HCT116 (cell line): Measurements from ENCODE around the gene TAF4B.

Experiments used
- CBX3 ChIP-seq: IDR thresholded peaks from 2 replicates; pipeline ENCODE4 v1.6.1; 2012; ENCODE audit warnings: low read depth
- CEBPB ChIP-seq: IDR thresholded peaks from 2 replicates; pipeline ENCODE4 v1.6.1; 2012; ENCODE audit warnings: low read depth
- CTCF ChIP-seq, 3 experiments: fragments of 200-600 bp in 1 of 3; sonication (generic) in 1 of 3; IDR thresholded peaks in 2 of 3; conservative IDR thresholded peaks in 1 of 3; 2 replicates each; pipeline ENCODE4 v1.5.1; 2012 to 2017; ENCODE audit warnings: low read depth in 2 of 3, low read length in 2 of 3, antibody characterized with exemption in 1 of 3, borderline replicate concordance in 1 of 3, control low read depth in 1 of 3, mild to moderate bottlenecking in 1 of 3, mixed read lengths in 1 of 3, mixed run types in 1 of 3, moderate library complexity in 1 of 3; ENCODE audit not compliant: insufficient read depth in 1 of 3
- EGR1 ChIP-seq: IDR thresholded peaks from 2 replicates; pipeline ENCODE4 v1.6.1; 2012; ENCODE audit warnings: low read depth
- EZH2 ChIP-seq: fragments of 200-600 bp; sonication (generic); IDR thresholded peaks from 2 replicates; pipeline ENCODE4 v1.6.1; 2017; ENCODE audit warnings: antibody characterized with exemption, mixed run types
- EZH2phosphoT487 ChIP-seq: fragments of 200-600 bp; IDR thresholded peaks from 2 replicates; pipeline ENCODE4 v1.6.1; 2018; ENCODE audit warnings: antibody characterized with exemption, borderline replicate concordance
- MAX ChIP-seq: IDR thresholded peaks from 2 replicates; pipeline ENCODE4 v1.6.1; 2012
- POLR2A ChIP-seq: IDR thresholded peaks from 2 replicates; pipeline ENCODE4 v1.7.0; 2011; ENCODE audit warnings: borderline replicate concordance; ENCODE audit not compliant: insufficient read depth, insufficient read length; ENCODE audit errors: extremely low read depth
- POLR2AphosphoS5 ChIP-seq: IDR thresholded peaks from 2 replicates; pipeline ENCODE4 v1.6.1; 2011; ENCODE audit warnings: mild to moderate bottlenecking, low read depth, low read length, moderate library complexity
- REST ChIP-seq: IDR thresholded peaks from 2 replicates; pipeline ENCODE4 v1.6.1; 2012; ENCODE audit warnings: low read depth
- SIN3A ChIP-seq: IDR thresholded peaks from 2 replicates; pipeline ENCODE4 v1.6.1; 2012; ENCODE audit warnings: low read depth
- TCF7L2 ChIP-seq: IDR thresholded peaks from 2 replicates; pipeline ENCODE4 v1.7.0; 2011; ENCODE audit warnings: borderline replicate concordance, inconsistent platforms; ENCODE audit not compliant: insufficient read depth, insufficient read length; ENCODE audit errors: extremely low read depth
- YY1 ChIP-seq: IDR thresholded peaks from 2 replicates; pipeline ENCODE4 v1.6.1; 2011; ENCODE audit warnings: low read length, low read depth, moderate library complexity, mild to moderate bottlenecking; ENCODE audit not compliant: insufficient replicate concordance; ENCODE audit errors: extremely low read depth
- ZFX ChIP-seq: fragments of 450-650 bp; IDR thresholded peaks from 2 replicates; pipeline ENCODE4 v1.6.1; 2017

DNA sequence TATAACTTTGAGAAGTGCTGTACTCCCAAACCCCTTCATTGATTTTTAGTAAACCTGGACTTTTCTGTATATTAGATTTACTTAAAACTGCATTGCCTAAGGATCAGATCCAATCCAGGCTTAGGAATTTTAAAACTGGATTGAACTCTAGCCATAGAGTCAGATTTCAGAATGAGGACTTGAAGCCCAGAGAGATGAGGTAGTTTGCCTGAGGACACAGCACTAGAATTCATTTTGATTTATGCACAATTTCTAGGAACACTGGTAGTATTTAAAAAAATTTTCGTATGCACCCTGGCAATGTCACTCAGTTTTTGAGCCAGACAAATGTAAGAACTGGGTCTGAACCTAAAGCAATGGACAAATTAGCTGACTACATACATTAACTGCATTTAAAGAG is 177.2 kb downstream of the TAF4B start:
- TF ChIP-seq POLR2A (no peak), SIN3A (no peak), CEBPB (no peak), CTCF (IDR thresholded peaks at IDR 0.05 in 2 of 3, conservative IDR thresholded peaks at IDR 0.05 in 1 of 3; ENCODE audit: borderline replicate concordance in 1 of 3, insufficient read depth in 1 of 3, low read depth in 2 of 3, low read length in 2 of 3) (no peak), MAX (no peak), EZH2 (no peak), ZFX (no peak), REST (no peak), CBX3 (no peak), POLR2AphosphoS5 (no peak), EGR1 (no peak), YY1 (no peak), EZH2phosphoT487 (no peak), TCF7L2 (no peak)
